Measurements from ENCODE around the gene CYB5RL.
"Not testable (repeated sequence)": the region's sequence is repeated elsewhere in the genome, so short reads cannot be mapped to it uniquely, and the experiment has no call there.

CYB5RL gene

GRCh38 chr1:54178296-54179070, 21.3 kb downstream of the CYB5RL start:
- DNase-seq = no peak

DNA sequence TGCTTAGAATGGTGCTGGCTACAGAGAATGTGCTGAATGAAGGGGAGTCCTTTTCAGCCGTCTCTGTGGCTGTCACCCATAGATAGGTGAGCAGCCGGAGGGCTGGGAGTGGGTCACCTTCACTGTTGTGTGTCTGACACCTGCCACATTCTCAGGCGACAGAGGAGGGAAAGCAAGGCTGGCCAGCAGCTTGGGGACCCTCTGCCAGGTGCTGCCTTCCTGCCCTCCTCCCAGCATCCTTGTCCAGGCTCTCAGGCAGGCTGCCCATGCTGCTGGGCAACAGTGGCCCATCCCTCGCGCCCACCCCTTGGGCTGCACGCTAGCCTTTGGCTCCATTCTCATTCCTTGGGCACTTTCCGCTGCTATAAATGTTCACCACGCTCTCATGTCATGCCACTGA, 22.1 kb downstream of the CYB5RL start:
- no peak for DNase-seq

GRCh38 chr1:54176621-54177327, 23.1 kb downstream of the CYB5RL start:
- no peak for DNase-seq

- DNase-seq = no peak
These were observed 25.7 kb downstream of the CYB5RL start for GRCh38 chr1:54174106-54174505.

DNA sequence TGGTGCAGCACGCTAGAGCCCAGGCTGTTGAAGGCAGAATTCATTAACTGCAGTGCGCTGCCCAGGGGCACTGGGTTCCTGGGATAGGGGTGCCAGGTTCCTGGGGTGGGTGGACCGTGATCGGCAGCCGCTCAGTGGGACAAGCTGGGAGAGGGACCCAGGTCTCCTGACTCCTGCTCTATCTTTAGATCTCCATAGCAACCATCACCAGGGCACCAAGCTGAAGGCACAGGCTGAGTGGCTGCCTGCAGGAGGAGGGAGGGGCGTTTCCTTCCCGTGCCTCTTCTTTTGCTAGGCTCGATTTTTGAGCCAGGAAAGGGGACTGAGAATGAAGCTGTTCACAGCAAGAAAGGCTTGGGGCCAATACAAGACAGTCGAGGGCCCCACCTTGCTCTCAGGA, 26.1 kb downstream of the CYB5RL start:
- no peak for DNase-seq

GRCh38 chr1:54172614-54173599, 26.9 kb downstream of the CYB5RL start:
- DNase-seq = peak; percentile 54

- DNase-seq = no peak
These were observed 28.2 kb downstream of the CYB5RL start for GRCh38 chr1:54171606-54172005.

DNA sequence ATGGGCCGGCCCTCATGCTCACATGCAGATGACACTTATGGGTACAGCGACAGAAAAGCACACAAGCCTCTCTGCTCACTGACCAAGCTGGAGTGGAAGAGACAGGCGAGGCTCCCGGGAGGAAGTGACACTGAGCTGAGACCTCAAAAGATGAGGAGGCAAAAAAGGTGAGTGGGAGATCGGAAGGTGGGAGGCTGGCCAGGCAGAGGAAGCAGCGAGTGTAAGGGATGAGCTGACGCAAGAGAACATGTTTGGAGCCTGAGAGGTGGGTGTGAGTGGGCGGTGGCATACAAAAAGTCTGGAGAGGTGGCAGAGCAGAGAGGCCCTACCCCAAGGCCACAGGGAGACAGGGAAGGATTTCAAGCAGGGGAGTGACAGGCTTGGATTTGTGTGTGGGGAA, 28.8 kb downstream of the CYB5RL start:
- no peak for DNase-seq

DNA sequence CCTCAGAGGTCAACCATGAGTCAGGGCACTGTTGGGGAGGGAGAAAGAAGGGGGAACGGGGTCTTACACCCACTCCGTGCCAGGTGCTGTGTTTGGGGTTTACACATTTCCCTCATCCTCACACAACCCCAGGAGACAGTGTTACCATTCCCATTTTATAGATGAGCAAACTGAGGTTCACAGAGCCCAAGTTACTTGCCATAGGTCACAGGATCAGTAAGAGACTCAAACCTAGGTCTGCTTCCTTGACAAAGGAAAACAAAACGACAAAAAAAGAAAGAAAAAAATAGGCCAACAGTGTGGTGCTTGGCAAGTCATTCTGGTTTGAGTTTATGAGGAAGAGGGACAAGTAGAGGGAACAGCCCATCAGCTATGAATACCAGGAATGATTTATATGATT, 30.8 kb downstream of the CYB5RL start:
- no peak for DNase-seq

DNA sequence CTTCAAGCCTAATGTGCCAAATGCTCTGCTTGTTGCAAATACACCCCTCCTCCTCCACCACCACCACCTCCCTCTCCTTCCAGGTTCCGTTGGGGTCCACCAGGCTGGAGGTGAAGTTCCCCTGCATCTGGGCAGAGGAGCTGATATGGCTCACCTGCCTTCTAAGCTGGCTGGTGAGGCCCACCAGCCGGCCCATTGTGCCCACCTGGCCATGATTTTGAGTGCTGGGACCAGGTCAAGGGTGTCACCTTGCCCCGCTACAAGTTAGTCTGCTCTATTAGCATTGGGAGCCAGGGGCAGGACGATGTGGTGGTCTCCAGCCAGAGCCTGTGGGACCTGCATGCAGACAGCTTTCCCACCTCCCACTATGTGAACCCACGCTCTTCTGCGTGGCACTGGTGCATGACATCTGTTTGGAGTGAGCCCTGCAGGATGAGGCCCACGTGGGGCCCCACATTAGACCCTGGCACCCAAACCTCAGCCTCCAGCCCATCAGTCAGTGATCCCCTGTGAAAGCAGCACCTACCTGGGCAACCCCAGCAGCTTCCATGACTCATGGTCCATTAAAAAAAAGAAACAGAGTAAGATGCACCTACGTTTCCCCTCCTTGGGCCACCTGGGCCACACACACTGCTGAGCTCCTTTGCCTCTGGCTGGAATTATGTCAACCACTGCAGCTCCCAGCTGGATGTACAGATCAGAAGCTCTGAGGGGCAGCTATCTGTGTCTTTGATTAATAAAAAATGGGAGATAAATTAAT, 31.4 kb downstream of the CYB5RL start:
- no peak for DNase-seq

- DNase-seq = peak; percentile 55
These were observed 32.2 kb downstream of the CYB5RL start for GRCh38 chr1:54167422-54168139.

DNA sequence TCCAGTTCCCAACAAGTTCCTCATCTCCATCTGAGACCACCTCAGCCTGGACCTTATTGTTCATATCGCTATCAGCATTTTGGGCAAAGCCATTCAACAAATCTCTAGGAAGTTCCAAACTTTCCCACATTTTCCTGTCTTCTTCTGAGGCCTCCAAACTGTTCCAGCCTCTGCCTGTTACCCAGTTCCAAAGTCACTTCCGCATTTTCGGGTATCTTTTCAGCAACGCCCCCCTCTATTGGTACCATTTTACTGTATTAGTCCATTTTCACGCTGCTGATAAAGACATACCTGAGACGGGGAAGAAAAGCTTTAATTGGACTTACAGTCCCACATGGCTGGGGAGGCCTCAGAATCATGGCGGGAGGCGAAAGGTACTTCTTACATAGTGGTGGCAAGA, 33.5 kb downstream of the CYB5RL start:
- DNase-seq = not testable (repeated sequence)

- DNase-seq = no peak
These were observed 34.7 kb downstream of the CYB5RL start for GRCh38 chr1:54165146-54165545.

DNA sequence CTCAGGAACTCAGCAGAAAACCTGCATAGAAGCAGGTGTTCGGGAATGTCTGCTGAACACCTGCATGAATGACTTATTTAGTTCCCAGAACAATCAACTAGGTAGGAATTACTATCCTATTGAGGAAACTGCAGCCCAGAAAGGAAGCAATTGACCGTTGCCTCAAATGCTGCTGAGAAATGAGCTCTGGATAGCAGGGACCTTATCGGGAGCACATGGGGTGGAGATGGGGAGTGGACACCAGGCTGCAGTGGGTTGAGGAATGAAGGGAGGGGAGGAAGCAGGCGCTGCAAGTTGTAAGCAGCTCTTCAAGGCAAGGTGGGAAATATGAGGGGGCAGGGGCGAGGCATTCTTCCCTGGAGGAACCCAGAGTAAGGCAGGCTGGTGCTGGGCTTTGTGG, 36.3 kb downstream of the CYB5RL start:
- DNase-seq = no peak

- DNase-seq = no peak
These were observed 36.8 kb downstream of the CYB5RL start for GRCh38 chr1:54163051-54163450.

- no peak for DNase-seq
These were observed 38.2 kb downstream of the CYB5RL start for GRCh38 chr1:54161495-54162168.

DNA sequence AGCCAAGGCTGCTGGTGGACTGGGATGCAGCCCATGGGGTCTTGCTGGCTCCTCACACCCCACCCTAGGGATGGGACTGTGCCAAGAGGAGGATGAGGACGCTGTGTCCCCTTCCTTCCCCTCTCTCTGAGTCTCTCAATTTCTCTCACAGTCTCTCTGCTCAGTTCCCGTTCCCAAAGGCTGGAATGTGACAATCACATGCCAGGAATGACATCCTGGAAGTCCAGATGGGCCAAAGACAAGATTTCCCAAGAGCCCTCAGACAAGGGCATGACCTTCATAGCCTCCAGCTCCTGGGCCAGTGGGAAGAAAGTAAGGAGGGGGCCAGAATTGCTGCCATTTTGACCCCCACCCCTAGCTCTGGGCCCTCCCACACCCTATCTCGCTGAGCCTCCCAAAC, 39.5 kb downstream of the CYB5RL start:
- DNase-seq = no peak

GRCh38 chr1:54159733-54160316, 40.0 kb downstream of the CYB5RL start:
- no peak for DNase-seq

DNA sequence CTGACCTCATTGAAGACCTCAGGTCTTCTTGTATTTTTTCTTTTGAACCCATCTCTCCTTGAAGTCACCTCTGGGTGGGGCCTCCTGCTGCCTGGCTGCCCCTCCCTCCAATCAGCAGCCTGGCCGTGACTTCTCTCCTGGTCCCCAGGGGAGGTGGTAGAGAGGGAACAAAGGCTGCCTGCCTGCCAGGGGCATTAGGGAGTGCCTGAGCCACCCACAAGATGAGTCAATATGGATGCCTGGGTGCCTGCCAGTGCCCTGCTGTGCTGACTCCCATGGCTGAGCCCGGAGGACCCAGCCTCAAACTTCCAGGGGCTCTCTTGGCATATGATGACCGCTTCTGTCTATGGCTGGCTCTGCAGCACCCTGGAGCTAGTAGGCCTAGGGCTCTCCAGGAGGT, 41.8 kb downstream of the CYB5RL start:
- no peak for DNase-seq

DNA sequence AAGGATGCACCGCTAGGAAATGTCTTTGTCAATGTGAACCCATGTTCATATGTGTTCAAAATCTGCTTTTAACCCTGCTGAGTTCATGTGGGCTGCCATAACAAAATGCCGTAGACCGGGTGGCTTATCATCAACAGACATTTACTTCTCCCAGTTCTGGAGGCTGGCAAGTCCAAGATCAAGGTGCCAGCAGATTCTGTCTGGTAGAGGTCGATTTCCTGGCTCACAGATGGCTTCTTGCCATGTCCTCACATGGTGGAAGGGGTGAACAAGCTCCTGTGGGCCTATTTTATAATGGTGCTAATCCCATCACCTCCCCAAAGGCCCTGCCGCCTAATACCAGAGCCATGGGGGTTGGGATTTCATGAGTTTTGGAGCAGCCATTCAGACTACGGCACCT, 42.4 kb downstream of the CYB5RL start:
- no peak for DNase-seq

DNA sequence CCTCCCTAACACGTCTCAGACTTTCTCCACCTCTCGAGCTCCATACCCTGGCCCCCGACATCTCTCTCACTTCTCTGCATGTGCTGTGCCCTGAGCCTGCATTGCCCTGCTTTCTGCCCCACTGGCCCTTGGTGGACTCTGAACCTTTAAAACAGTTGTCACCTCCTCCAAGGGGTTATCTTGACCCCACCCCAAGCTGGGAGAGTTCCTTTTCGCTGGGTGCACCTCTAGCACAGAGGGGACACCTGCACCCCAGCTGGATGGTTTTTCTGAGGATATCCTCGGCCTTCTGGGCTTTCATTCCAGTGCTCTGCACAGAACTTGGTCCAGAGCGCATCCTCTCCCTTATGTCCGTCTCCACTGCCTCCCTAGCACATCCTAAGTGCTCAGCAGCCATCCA, 42.8 kb downstream of the CYB5RL start:
- no peak for DNase-seq
